HG02852 (cell line): ENCODE data around the gene AQP1.

Source experiments
- ATAC-seq: cut with Tn5 transposase; IDR thresholded peaks from one replicate; pipeline ENCODE4 v1.9.1; 2021; ENCODE audit warnings: mild to moderate bottlenecking, moderate library complexity; ENCODE audit not compliant: unreplicated experiment

AQP1 gene

DNA sequence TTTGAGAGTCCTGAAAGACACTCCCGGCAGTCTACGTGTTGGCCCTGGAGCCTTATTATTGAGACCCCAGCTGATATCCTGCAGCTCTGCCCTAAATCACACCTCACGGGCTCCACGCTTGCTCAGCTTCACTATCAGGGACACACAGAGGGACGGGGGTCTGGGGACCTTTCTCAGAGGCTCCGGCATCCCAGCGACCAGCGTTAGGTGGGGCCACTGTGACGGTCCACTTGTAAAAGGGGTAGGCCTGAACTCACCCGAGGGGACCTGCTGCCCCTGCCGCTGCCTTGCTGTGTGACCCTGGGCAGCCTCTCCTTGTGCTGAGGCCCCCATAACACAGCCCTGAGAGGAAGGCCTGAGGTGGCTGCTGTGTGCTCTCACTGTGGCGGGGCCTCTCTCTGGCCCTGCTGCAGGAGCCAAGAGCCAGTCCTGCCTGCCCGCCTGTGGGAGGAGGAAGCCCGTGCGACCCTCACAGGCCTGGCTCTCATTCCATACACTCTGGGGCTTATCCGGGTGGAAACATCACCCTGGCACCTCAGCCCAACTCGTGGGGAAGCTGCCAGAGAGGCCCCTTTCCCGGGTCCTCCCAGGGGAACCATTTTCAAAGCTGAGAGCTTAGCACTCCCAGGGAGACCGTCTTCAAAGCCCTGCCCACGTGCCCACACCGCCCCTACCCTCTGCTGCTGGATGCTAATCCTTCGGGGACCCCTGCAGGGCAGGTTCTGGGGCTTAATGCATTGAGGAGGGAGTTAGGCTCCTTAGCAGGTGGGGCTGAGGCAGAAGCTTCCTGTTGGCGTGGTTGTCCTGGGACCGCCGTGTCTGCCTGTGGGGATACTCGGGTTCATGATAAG is 21.7 kb downstream of the AQP1 start:
- no peak for ATAC-seq

GRCh38 chr7:30934225-30934624 is 22.6 kb downstream of the AQP1 start:
- ATAC-seq: no peak

- no peak for ATAC-seq
These were observed 23.3 kb downstream of the AQP1 start for GRCh38 chr7:30934732-30935568.

DNA sequence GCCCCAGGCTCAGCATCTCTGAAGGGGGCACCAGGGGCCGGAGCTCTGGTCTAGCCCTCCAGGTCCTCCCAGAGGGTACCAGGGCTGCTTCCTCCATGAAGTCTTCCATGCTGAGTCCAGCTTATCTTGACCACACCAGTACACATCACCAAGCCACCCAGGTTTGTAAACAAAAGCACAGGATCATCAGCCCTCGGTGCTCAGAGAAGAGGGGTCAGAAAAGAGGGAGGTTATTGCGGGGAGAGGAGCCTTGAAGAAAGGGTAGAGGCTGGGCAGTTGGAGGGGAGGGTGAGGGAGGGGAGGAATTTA is 23.9 kb downstream of the AQP1 start:
- ATAC-seq: no peak

DNA sequence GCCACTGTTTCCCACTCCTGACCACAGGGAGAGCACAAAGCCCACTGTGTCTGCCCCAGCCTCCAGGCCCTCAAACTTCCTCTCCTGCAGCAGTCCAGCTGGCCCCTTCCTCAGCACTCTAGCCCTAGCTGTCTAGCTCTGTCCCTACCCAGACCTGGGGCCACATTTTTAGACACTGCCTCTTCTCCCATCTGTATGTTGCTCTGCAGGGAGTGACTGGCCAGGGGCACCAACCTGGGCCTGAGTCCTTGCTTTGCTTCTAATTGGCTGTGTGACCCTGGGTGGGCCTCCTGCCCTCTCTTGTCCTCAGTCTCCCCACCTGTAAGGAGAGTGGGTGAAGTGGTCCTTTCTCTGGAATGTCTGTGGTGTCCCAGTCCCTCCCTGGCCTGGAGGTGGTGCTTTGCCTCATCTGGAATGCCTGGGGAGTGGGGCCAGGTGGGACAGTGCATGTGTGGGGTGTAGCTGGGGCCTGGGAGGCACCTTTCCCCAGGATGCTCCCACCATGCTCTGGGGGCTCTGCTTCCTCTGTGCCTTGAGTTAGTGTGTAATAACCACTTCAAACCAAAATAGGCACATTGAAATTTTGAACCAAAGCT is 25.1 kb downstream of the AQP1 start:
- ATAC-seq: no peak

GRCh38 chr7:30937416-30937815 is 25.8 kb downstream of the AQP1 start:
- ATAC-seq: no peak

- peak; percentile 90 for ATAC-seq
These were observed 27.0 kb downstream of the AQP1 start for GRCh38 chr7:30938435-30939316.

GRCh38 chr7:30941582-30942323 is 30.1 kb downstream of the AQP1 start:
- no peak for ATAC-seq

DNA sequence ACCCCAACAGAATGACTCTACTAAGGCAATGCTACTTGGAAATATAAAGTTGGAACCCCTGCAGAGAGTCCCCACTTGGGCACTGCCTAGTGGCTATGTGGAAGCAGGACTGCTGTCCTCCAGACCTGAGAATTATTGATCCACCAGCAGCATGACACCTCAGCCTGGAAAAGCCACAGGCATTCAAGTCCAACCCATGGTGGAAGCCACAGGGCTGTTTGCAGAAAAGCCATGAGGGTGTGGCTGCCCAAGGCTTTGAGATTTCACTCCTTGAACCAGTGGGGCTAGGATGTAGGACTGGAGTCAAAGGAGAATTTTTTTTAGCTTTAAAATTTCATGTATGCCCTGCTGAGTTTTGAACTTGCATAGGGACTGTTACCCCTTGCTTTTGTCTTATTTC is 38.5 kb downstream of the AQP1 start:
- no peak for ATAC-seq

DNA sequence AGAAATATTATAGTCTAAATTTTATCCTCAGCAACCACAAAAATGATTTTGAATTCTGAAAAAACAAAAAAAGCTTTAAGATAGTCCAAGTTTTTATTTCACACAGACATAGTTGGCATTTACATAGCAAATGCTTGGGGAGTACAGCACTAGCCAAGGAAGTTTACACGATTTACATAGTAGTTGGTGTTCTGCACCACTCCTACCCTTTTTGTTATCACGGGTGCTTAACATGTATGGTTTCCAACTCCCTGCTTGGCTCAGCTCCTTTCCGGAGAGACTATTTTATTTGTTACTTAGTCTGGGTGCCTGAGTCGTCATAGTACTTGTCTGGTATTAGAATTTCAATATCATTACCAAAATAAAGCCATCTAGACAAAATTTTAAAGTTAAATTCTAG is 43.3 kb downstream of the AQP1 start:
- ATAC-seq: no peak

GRCh38 chr7:30956704-30957103 is 45.1 kb downstream of the AQP1 start:
- ATAC-seq: no peak

- ATAC-seq: no peak
These were observed 52.2 kb downstream of the AQP1 start, which contains the start of gene GHRHR for GRCh38 chr7:30963842-30964241. GHRHR (plus strand) TSS chr7:30963953; CDS start chr7:30964069, 116 bp downstream.

- no peak for ATAC-seq
These were observed 53.7 kb downstream of the AQP1 start for GRCh38 chr7:30965372-30965771.

GRCh38 chr7:30965883-30966282 is 54.2 kb downstream of the AQP1 start:
- no peak for ATAC-seq

DNA sequence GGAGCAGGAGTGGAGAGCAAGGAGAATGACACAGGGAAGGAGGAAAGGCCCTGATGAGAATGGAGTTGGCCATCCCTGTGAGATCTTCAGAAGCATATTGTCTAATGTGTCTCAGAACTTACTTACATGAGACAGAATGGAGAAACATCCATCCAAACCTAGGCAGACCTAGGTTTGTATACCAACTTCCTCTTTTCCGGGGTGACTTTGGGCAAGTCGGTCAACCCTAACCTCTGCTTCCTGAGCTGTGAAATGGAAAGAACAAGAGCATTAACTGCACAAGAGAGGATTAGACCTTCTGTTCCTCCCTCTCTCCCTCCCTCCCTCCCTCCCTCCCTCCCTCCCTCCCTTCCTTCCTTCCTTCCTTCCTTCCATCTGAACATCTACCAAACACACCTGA is 56.6 kb downstream of the AQP1 start:
- peak; percentile 43 for ATAC-seq

GRCh38 chr7:30968747-30969603 is 57.3 kb downstream of the AQP1 start:
- ATAC-seq: peak; percentile 11

GRCh38 chr7:30969604-30969970 is 57.9 kb downstream of the AQP1 start:
- no peak for ATAC-seq

DNA sequence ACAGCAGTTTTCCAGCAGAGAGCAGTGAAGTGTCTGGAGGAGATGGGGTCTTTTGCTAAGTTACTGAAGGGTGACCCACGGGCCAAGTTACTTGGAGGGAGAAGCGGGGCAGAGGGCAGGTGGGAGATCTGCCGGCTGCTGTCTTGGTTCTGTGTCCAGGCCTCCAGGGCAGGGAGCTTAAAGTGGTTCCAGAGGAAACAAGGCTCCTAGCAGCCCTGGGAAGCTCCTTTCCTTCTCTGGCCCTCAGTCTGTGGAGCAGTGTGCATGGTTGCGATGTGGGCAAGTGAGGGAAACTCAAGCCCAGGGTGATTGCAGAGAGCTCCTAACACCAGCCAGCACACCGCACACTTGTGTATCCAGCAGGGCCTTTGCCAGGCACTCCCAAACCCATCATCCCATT is 58.4 kb downstream of the AQP1 start:
- ATAC-seq: no peak

DNA sequence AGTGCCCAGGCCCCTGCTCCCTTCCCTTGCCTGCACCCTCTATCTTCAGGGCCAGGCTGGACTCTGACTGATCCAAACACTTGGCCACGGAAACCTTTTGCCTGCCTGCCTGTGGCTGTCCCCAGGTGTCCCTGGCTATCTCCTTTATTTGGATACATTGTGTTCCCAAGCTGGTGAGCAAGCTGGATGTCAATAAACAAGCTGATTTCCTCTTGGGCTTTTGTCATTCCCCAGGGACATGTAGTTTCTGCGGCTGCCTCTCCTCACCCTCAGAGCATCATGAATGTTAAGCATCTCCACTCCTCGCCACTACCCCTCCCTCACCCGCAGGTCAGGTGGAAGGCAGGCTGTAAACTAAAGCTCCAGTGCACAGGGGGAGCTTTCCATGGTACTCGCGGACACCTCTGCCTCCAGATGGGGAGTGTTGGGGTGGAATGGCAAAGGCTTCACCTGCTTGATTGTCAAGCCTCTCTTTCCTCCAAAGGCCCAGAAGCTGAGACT is 59.0 kb downstream of the AQP1 start:
- no peak for ATAC-seq
